GM10266 (cell line): Measurements from ENCODE around the gene CHST3.
A peak's percentile ranks its signal among the peaks of the same experiment; 100 is the strongest.

Source experiments
- DNase-seq: peaks from one replicate; pipeline ENCODE4 v3.0.0; 2012; ENCODE audit errors: extremely low spot score
- TF ChIP-seq, protein P1 (sequence below): IDR thresholded peaks from 2 replicates; pipeline ENCODE4 v1.5.1; 2012; ENCODE audit warnings: mild to moderate bottlenecking, low read depth; ENCODE audit not compliant: control insufficient read depth, insufficient read depth; ENCODE audit errors: missing control alignments

CHST3 gene

DNA sequence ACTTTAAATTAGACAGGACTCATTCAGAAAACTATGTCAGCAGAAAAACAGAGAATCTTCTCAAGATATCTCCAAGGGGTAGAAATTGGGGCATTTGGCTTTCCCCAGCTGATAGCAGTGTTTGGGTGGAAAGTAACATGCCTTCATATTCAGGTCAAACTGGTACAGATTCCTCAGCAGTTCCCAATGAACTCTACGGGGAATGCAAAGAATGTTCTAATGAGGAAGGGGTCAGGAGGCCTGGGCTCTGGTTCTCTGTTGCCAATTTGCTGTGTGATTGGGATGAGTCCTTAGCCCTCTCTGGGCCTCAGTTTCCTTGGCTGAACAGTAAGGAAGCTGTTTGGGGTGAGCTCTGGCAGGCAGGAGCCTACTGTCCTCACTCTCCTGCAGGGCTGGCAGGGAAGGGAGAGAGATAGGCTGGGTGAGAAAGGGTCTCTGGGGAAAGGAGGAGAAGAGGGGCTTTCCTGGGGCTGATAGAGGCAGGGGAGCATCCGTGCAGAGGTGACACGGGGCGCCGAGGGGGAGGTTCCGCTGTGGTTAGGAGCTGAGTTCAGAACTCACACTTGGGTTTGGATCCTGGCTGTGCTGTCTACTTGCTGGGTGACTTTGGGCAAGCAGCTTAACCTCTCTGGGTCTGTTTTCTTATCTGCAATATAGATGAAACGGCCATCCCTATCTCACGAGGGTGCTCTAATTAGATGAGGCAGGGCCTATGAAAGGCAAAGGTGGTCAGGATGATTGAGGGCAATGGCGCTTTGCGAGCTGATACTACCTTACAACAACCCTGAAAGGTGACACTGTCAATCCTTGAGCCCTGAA, 79.0 kb downstream of the CHST3 start:
- TF ChIP-seq, protein P1, sequence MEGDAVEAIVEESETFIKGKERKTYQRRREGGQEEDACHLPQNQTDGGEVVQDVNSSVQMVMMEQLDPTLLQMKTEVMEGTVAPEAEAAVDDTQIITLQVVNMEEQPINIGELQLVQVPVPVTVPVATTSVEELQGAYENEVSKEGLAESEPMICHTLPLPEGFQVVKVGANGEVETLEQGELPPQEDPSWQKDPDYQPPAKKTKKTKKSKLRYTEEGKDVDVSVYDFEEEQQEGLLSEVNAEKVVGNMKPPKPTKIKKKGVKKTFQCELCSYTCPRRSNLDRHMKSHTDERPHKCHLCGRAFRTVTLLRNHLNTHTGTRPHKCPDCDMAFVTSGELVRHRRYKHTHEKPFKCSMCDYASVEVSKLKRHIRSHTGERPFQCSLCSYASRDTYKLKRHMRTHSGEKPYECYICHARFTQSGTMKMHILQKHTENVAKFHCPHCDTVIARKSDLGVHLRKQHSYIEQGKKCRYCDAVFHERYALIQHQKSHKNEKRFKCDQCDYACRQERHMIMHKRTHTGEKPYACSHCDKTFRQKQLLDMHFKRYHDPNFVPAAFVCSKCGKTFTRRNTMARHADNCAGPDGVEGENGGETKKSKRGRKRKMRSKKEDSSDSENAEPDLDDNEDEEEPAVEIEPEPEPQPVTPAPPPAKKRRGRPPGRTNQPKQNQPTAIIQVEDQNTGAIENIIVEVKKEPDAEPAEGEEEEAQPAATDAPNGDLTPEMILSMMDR, result no peak
- DNase-seq, result no peak

DNA sequence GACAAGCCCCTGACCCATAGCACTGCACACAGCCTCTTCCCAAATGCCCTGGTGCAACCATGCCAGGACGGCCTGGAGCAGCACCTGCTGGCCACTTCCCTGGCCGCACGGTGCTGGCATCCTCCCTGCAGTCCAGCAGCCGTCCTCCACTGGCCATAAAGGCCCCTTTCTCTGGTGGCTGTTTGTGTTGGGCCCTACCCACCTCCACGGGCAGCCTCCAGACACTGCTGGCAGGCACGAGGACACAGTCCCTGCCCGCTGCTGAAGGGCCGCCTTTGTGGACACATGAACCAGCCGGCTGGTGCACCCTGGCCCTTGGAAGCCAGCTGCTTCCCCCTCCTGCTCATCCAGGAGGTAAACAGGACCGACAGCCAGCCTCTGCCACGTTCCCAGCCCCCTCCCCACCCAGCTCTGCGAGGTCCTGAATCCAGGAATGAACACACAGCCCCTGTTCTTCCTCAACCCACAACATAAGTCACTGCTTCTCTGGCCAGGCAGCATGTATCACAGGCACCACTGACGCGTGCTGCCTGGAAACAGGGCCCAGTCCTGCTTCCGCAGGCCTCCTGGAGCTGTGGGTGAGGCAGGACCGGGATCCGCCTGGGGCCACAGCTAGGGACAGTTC, 80.3 kb downstream of the CHST3 start:
- no peak for DNase-seq
- TF ChIP-seq, protein P1, result no peak

DNA sequence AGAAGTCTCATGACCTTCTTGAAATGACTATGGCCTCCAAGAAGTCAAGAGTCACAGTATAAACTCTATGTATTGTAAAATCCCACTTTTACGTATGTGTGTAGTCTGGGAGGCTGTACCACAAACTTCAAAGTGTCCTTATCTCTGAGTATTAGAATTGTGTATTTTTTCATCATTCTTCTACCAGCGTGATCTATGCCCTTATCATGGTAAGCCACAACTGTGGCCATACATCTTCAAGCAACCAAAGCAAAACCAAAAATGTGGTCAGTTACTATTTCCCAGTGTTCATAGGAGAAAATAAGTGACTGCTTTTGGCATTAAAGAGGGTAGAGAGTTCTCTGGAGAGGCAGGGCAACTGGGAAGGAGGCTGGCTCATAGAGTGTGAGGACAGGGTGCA, 81.4 kb downstream of the CHST3 start:
- no peak for DNase-seq
- TF ChIP-seq, protein P1, result no peak

GRCh38 chr10:72048450-72049124, 84.4 kb downstream of the CHST3 start:
- TF ChIP-seq, protein P1, result peak; percentile 99
- DNase-seq, result peak; percentile 85

DNA sequence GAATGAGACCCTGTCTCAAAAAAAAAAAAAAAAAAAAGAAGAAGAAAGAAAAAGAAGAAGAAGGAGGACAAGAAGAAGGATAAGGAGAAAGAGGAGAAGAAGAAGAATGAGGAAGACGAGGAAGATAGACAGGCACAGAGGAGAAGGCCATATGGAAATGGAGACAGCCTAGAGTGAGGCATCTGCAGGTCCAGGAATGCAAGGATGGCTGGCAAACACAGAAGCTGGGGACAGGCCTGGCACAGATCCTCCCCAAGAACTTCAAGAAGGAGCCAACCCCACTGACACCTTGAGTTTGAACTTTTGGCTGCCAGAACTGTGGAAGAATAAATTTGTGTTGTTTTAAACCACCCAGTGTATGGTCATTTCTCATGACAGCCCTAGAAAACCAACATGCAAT, 85.3 kb downstream of the CHST3 start:
- no peak for DNase-seq
- TF ChIP-seq, protein P1, result no peak

GRCh38 chr10:72049969-72050781, 86.0 kb downstream of the CHST3 start:
- TF ChIP-seq, protein P1, result no peak
- DNase-seq, result no peak
